Endothelial cell of umbilical vein (primary cell): Measurements from ENCODE around the gene RXYLT1. TPM values are rescaled to one million over a fixed set of nuclear protein-coding genes. Genes with fewer than 3 reads are reported as not detected.

Experiments
- BruUV-seq: library from RNA; stranded (reverse); fragments of 400-500 nt; replicated peaks from 2 replicates; lab custom pipeline; 2021; lab: Mats Ljungman, UMichigan
- CTCF ChIA-PET: fragments of 300-600, 350-600 bp; sonication (Branson Sonifier 250); formaldehyde crosslinking; loops from one replicate; lab custom pipeline; 2021; ENCODE audit warnings: antibody characterized with exemption, inconsistent platforms; lab: Charles Lee
- POLR2A ChIA-PET: fragments of 300-600, 350-600 bp; sonication (Branson Sonifier 250); formaldehyde crosslinking; loops from one replicate; lab custom pipeline; 2021; ENCODE audit warnings: antibody characterized with exemption, inconsistent platforms; lab: Charles Lee
- DNase-seq: peaks from one replicate; pipeline ENCODE4 v3.0.0-alpha.2; 2011; ENCODE audit warnings: low read depth, low spot score
- FAIRE-seq: peaks from 2 replicates; lab custom pipeline; 2011; peaks lifted over from hg19 to GRCh38; lab: Jason Lieb, UNC
- H2AFZ ChIP-seq: 2 replicates; pipeline ENCODE4 v1.6.0; 2012; ENCODE audit warnings: low read depth, low read length, control low read depth, inconsistent platforms
- H3K27ac ChIP-seq: 2 replicates; pipeline ENCODE4 v1.5.1; 2011; ENCODE audit warnings: low read depth, mild to moderate bottlenecking, control low read depth, low read length, moderate library complexity; ENCODE audit not compliant: insufficient read depth
- H3K27me3 ChIP-seq, 2 experiments: 2 replicates each; pipeline versions ENCODE4 v1.6.0 to v1.6.1; 2011; ENCODE audit warnings: low read length in 2 of 2, mixed read lengths in 1 of 2; ENCODE audit not compliant: control insufficient read depth in 2 of 2, insufficient read depth in 2 of 2
- H3K36me3 ChIP-seq, 2 experiments: 2 replicates in 1 of 2; 3 replicates in 1 of 2; pipeline ENCODE4 v1.5.1; 2011; ENCODE audit warnings: low read length in 2 of 2, mild to moderate bottlenecking in 1 of 2, moderate library complexity in 1 of 2; ENCODE audit not compliant: control insufficient read depth in 2 of 2, insufficient read depth in 2 of 2; ENCODE audit errors: extremely low read depth in 1 of 2
- H3K4me1 ChIP-seq: 3 replicates; pipeline ENCODE4 v1.5.1; 2011; ENCODE audit warnings: mild to moderate bottlenecking, low read length; ENCODE audit not compliant: control insufficient read depth, insufficient read depth; ENCODE audit errors: extremely low read depth
- H3K4me2 ChIP-seq: 2 replicates; pipeline ENCODE4 v1.6.1; 2011; ENCODE audit warnings: low read length, control low read depth, mixed read lengths; ENCODE audit not compliant: insufficient read depth
- H3K4me3 ChIP-seq, 3 experiments: fragments of 200-600 bp in 1 of 3; sonication (generic), shearing (Covaris generic) in 1 of 3; replicated peaks in 1 of 3; 2 replicates each; pipeline ENCODE4 v1.5.1; 2011 to 2016; ENCODE audit warnings: control low read depth in 3 of 3, low read length in 3 of 3, mild to moderate bottlenecking in 2 of 3, inconsistent platforms in 1 of 3, low read depth in 1 of 3, moderate library complexity in 1 of 3; ENCODE audit not compliant: insufficient read depth in 1 of 3
- H3K79me2 ChIP-seq: 2 replicates; pipeline ENCODE4 v1.6.0; 2012; ENCODE audit warnings: low read length, inconsistent platforms; ENCODE audit not compliant: control insufficient read depth, insufficient read depth
- H3K9ac ChIP-seq: replicated peaks from 2 replicates; pipeline ENCODE3; 2011; ENCODE audit warnings: low read length, control low read depth; ENCODE audit not compliant: insufficient read depth; ENCODE audit errors: extremely low read depth
- H3K9me1 ChIP-seq: replicated peaks from 3 replicates; pipeline ENCODE4 v1.6.0; 2011; ENCODE audit warnings: mild to moderate bottlenecking, low read length; ENCODE audit not compliant: control insufficient read depth, insufficient read depth; ENCODE audit errors: extremely low read depth
- H3K9me3 ChIP-seq: replicated peaks from 2 replicates; pipeline ENCODE4 v1.5.1; 2012; ENCODE audit warnings: low read length, inconsistent platforms; ENCODE audit not compliant: control insufficient read depth, insufficient read depth
- H4K20me1 ChIP-seq: replicated peaks from 2 replicates; pipeline ENCODE3; 2011; ENCODE audit warnings: mild to moderate bottlenecking, low read length; ENCODE audit not compliant: control insufficient read depth, insufficient read depth; ENCODE audit errors: extremely low read depth
- CTCF ChIP-seq, 2 donors: IDR thresholded peaks; 1 replicate in 1 of 2; 2 replicates in 1 of 2; pipeline ENCODE4 v1.5.1; 2011; ENCODE audit warnings: low read length in 2 of 2, mild to moderate bottlenecking in 2 of 2, moderate library complexity in 2 of 2, control low read depth in 1 of 2, inconsistent platforms in 1 of 2, low read depth in 1 of 2; ENCODE audit not compliant: insufficient read depth in 1 of 2; ENCODE audit errors: extremely low read depth in 1 of 2
- EZH2 ChIP-seq: IDR thresholded peaks from 2 replicates; pipeline ENCODE4 v1.6.1; 2012; ENCODE audit warnings: borderline replicate concordance, low read depth, mild to moderate bottlenecking, moderate library complexity, low read length, inconsistent platforms; ENCODE audit not compliant: severe bottlenecking
- FOS ChIP-seq: IDR thresholded peaks from 2 replicates; pipeline ENCODE4 v1.6.1; 2011; ENCODE audit warnings: mild to moderate bottlenecking, low read length, moderate library complexity, borderline replicate concordance; ENCODE audit not compliant: insufficient read depth
- JUN ChIP-seq: IDR thresholded peaks from 2 replicates; pipeline ENCODE4 v1.6.1; 2011; ENCODE audit warnings: borderline replicate concordance, low read depth; ENCODE audit not compliant: insufficient read length, insufficient read depth
- MAX ChIP-seq: IDR thresholded peaks from 2 replicates; pipeline ENCODE4 v1.6.1; 2011; ENCODE audit not compliant: insufficient read depth, insufficient read length
- MYC ChIP-seq: IDR thresholded peaks from one replicate; pipeline ENCODE4 v1.6.1; 2011; ENCODE audit warnings: mild to moderate bottlenecking, low read depth, low read length
- POLR2A ChIP-seq: IDR thresholded peaks from 2 replicates; pipeline ENCODE4 v1.6.1; 2012; ENCODE audit warnings: low read depth, mild to moderate bottlenecking, control low read depth, low read length
- POLR2AphosphoS5 ChIP-seq: IDR thresholded peaks from 2 replicates; pipeline ENCODE4 v1.6.1; 2012; ENCODE audit warnings: low read depth, mild to moderate bottlenecking, control low read depth, low read length, moderate library complexity; ENCODE audit not compliant: insufficient read depth
- dilution Hi-C: fragments of 300-500 bp; cut with MboI; formaldehyde crosslinking; loops from one replicate; pipeline ENCODE4 v1.15.0; 2019; ENCODE audit warnings: low sequenced_read_pairs; ENCODE audit not compliant: extremely low pct_ligation_motif_present
- intact Hi-C: fragments of 100-400 bp; cut with micrococcal nuclease; formaldehyde crosslinking; loops from one replicate; pipeline ENCODE4 v1.10.0; 2022
- polyA plus RNA-seq, 4 experiments: library from polyadenylated mRNA; depleted of rRNA in 3 of 4; stranded (reverse) in 3 of 4; unstranded in 1 of 4; fragments of >200 nt; gene quantifications; 2 replicates each; pipeline versions ENCODE4 v1.2.1 to v1.2.3, GENCODE V29; 2011 to 2012; ENCODE audit warnings: missing spikeins in 1 of 4
- total RNA-seq: library from RNA; stranded (reverse); gene quantifications from 2 replicates; pipeline ENCODE4 v1.2.3, GENCODE V29; 2021

The RXYLT1 gene
- total and polyA plus RNA-seq, 2 donors (not counting 3 experiments of a cell fraction or from before 2014, with no cell fraction given): 8.1 to 13.1 TPM

- dilution Hi-C loops: no loop called here
- no peak for FAIRE-seq
- CTCF ChIA-PET: interaction anchor here (0.9 to 7.0 kb wide), 6 partner anchors 12 to 419 kb away, joined by 4 to 146 read pairs (median 16); no protein-coding TSS in a partner anchor
These were observed 58.7 kb downstream of the RXYLT1 start for GRCh38 chr12:63838411-63838810.

GRCh38 chr12:63841011-63841410 is 61.3 kb downstream of the RXYLT1 start:
- Histone ChIP-seq H3K9me3 (no peaks in the 10 kb centered on the region), H3K4me2 (no peak overlapping the region), H3K27me3 (peaks cover 1 to 2% of the 10 kb centered on the region in 2 experiments), H4K20me1 (no peaks in the 10 kb centered on the region), H3K9ac (no peak overlapping the region), H3K9me1 (no peaks in the 10 kb centered on the region), H3K36me3 (no peaks in the 10 kb centered on the region), H3K27ac (no peak overlapping the region), H2AFZ (no peak overlapping the region), H3K79me2 (peaks cover 10% of the 10 kb centered on the region), H3K4me1 (peaks cover 10% of the 10 kb centered on the region), H3K4me3 (no peak overlapping the region)
- TF ChIP-seq CTCF (IDR thresholded peaks at IDR 0.05; ENCODE audit: extremely low read depth in 1 of 2, insufficient read depth in 1 of 2, low read depth in 1 of 2, low read length in 2 of 2): no peak
- TF ChIP-seq MAX: no peak
- no peak for TF ChIP-seq POLR2A
- no peak for TF ChIP-seq JUN
- no peak for TF ChIP-seq MYC
- no peak for TF ChIP-seq FOS
- ChIA-PET POLR2A (no interaction called here), CTCF (interaction anchor here (0.9 to 7.0 kb wide), 3 partner anchors 12 to 416 kb away, joined by 3 to 146 read pairs (median 4); no protein-coding TSS in a partner anchor)
- FAIRE-seq: no peak
- intact Hi-C loops: loop anchor here (5.0 kb wide), 1 partner anchor 551 kb away; the partner anchor contains the start of gene C12orf56
- DNase-seq: no peak
- no TSS peak for BruUV-seq
- dilution Hi-C loops: no loop called here

More at GRCh38 chr12:63838411-63838810, 58.7 kb downstream of the RXYLT1 start:
- Histone ChIP-seq H2AFZ (no peak overlapping the region), H3K4me2 (no peak overlapping the region), H3K27ac (no peak overlapping the region), H3K27me3 (peaks cover 2% of the 10 kb centered on the region in 2 experiments), H3K9me1 (no peaks in the 10 kb centered on the region), H3K9me3 (no peaks in the 10 kb centered on the region), H3K36me3 (no peaks in the 10 kb centered on the region), H3K4me3 (no peak overlapping the region), H3K4me1 (peaks cover 3% of the 10 kb centered on the region), H3K9ac (no peak overlapping the region), H4K20me1 (no peaks in the 10 kb centered on the region), H3K79me2 (no peaks in the 10 kb centered on the region)
- intact Hi-C loops: no loop called here
- TF ChIP-seq POLR2AphosphoS5: no peak
- no peak for TF ChIP-seq FOS
- no peak for TF ChIP-seq EZH2
- TF ChIP-seq MYC: no peak
- no peak for TF ChIP-seq MAX
- TF ChIP-seq JUN: no peak
- no peak for TF ChIP-seq POLR2A
- POLR2A ChIA-PET: no interaction called here
- DNase-seq: no peak
- BruUV-seq: no TSS peak
